HuH-7.5 (cell line): Measurements from ENCODE around the gene POP5.

Experiments used
- DNase-seq: peaks from one replicate; pipeline ENCODE4 v3.0.0; 2011; ENCODE audit warnings: low spot score

POP5 gene

GRCh38 chr12:120588948-120589930, 8.0 kb upstream of the POP5 start:
- no peak for DNase-seq

GRCh38 chr12:120588371-120588770, 7.2 kb upstream of the POP5 start:
- no peak for DNase-seq

DNA sequence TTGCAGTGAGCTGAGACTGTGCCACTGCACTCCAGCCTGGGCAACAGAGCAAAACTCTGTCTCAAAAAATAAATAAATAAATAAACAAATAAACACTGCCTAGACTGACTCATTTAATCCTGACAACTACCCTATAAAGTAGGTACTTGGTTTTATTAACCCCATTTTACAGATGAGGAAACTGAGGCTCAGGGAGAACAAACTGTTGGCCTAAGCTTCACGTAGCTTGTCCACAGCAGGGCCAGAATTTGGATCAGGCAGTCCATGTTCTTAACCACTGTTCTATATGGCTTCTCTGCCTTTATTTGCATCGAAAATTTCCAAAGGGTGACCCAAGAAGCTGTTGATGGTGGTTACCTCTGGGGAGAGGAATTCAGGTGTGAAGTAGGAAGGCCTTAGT, 5.7 kb upstream of the POP5 start:
- no peak for DNase-seq

DNA sequence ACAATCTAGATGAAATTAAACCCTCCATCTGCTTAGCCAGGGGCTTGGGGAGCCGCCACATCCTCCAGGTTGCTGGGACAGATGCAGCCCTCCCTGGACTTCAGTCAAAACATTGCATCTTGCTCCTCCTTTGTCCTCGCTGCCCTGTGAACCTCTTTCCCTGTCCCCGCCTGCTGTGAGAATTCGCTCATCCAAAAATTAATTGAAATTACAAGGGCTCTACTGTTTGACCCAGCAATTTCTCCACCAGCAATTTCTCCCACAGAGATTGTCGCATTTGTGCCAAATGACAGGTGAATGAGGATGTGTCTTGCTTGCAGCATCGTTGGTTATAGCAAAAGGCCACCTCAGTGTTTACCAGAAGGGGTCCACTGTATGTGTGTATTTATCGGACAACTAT, 5.0 kb upstream of the POP5 start:
- DNase-seq = no peak

DNA sequence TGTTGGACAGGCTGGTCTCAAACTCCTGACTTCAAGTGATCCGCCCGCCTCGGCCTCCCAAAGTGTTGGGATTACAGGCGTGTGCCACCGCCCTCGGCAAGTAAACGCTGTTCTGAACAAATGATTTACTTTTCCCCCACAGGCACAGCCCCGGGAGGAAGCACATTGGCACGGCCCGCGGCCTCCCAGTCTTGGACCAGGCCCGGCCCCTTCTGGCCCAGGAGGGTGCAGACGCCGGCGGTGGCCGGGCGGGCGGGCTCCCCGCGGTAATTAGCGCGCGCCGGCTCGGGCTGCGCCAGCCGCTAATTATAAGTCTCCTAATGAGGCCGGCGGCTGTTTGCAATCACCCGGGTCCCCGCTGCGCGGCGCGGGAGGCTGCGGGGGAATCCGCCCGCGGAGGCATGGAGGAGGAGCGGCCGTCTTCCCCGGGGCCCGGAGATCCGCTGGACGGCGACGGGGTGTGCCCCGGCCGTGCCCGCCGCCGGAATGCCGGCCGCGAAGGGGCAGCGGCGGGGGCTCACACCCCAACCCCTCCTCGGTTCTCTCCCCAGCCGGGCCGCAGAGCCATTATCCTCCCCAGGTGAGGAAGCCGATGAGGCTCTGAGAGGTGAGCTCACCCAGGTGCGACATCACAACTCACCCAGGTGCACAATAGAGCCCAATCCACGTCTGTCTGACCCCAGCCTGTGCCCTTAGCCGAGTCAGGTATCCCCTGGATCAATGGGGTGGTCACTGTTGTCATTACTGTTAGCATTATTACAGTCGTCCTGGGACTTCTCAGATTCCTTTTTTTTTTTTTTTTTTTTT, 3.3 kb upstream of the POP5 start:
- DNase-seq = peak; percentile 22

DNA sequence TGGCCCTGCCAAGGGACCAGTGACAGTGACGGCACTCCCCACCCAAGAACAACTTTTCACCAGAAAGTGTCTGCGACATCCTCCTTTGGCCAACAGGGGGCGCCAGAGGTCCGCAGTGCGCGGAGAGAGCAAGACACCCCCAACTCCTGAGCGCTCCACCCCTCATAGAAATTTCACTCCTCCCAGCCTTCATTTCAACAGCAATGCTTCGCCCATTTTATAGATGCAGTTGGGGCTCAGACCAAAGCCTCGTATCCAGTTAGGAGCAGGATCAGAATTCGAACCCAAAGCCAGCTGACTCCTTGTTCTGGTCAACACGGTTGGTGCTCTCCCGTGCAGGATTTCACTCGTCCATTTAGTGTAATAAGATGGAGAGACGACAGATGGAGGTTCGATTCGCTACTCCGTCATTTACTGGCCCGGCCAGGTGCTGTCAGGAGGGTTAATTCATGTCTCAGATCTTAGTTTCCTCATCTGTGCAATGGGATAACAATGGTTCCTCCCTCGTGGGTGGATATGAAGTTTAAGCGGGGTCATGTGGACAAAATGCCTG, 2.4 kb upstream of the POP5 start:
- peak; percentile 49 for DNase-seq

DNA sequence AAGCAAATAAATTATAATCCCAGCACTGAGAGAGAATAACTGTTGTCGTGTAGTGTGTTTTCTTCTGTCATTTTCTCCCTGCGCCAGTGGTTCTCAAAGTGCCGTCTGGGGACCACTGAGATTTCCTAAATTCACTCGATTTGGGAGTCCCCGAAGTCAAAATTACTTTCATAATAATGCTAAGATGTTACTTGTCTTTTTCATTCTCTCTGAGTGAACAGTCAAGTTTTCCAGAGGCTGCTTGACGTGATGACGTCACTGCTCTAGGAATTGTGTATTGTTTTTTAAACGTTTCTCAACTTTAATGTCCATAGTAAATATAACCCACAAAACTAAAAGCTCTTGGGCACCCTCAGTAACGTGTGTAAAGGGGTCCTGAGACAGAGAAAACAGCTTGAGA, 796 bp upstream of the POP5 start:
- no peak for DNase-seq

DNA sequence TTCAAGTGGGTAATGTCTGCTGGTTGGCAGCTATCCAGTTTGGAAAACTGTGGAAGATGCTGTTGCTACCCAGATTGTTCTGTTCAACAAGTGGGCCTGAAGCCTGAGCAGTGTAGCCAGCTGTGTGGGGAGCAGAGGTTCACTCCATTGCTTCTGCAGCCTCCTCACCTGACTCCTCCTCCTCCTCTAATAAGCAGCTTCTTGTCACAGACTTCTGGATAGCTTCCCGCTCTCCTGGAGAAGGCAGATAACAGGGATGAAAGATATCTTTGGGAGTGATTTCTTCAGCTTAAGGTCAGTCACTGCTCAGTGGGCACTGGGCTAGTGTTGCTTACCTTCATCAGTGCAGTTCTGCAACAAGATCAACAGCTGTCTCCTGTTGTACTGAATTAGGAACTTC, 2.0 kb downstream of the POP5 start:
- DNase-seq = no peak

DNA sequence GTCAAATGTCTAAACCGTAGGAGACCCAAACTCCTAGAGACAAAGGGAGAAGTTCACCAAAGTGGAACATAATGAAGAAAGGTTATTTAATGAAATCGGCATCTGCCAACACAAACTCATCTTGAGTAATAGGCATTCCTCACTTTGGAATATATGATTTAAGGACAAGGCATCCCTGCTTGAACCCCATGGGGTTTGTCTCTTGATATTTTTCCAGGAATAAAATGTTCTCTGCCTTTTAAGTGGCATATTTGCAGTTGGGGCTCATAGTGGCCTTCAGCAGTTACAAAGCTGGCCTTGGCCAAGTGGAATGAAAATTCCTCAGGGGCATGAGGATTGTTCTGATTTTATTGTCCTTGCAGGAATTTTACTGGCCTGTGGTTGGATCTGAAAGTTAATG, 7.1 kb downstream of the POP5 start:
- no peak for DNase-seq

DNA sequence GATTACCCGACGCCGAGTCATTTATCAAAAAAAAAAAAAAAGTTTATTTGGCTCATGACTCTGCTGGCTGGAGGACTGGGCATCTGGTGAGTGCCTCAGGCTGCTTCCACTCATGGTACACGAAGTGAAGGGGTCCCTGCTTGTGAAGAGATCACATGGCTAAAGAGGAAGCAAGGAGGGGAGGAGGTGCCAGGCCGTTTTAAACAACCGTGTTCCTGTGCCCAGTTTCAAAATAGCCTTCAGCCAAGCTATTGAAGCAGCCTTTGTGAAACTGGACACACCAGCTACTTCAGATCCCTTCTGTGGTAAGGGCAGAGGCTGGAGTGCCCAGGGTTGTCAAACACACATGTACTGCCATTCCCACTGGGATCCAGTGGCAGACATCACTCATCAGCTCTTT, 7.6 kb downstream of the POP5 start:
- DNase-seq = no peak

DNA sequence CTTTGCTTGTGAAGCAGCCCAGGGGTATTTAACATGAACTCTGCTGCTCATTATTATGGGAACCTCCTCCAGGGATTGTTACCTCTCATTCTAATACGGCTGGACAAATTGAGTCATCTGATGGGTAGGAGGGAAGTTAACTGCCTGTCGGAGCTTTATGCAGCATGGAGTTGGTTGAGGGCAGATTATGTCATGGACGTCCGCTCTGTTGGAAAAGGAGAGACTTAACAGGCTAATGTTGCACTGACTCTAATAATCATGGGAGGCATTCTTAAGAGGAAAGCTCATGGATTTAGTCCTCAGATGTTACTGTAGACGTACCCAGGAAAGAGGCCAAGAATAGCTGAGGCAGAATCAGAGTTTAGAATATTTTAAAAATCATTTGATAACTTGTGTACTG, 9.9 kb downstream of the POP5 start:
- DNase-seq = no peak

DNA sequence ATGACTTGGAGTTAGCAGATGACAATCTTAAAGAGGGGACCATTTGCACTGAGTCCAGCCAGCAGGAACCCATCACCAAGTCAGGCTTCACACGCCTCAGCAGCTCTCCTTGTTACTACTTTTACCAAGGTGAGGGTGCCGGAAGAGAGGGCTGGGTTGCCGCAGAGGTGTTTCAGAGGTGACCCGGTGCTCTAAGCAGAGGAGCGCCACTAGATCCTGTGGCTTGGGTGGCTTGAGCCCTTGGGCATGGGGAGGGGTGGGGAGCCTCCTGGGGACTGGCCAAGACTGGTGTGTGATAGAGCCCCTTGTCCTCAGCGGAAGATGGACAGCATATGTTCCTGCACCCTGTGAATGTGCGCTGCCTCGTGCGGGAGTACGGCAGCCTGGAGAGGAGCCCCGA, 17.7 kb downstream of the POP5 start:
- DNase-seq = no peak

- no peak for DNase-seq
Observed at GRCh38 chr12:120562906-120563305, 18.3 kb downstream of the POP5 start.

- DNase-seq = no peak
Observed at GRCh38 chr12:120557589-120557988, 23.6 kb downstream of the POP5 start.

DNA sequence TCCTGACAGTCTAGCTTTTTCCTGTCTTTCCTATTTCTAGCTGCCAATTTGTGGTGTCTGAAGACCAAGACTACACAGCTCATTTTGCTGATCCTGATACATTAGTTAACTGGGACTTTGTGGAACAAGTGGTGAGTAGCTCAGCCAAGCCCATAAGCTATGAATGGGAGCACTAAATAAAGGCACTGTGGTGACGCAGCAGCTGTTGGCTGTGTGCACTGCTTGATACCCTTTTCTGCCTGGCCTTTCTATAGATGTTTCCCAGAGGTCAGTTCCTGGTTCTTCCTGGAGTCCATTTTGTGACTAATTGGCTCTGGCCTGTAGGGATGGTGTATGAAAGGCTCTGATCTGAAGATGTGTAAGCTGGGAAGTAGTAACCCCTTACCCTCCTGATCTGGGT, 26.5 kb downstream of the POP5 start:
- DNase-seq = no peak

DNA sequence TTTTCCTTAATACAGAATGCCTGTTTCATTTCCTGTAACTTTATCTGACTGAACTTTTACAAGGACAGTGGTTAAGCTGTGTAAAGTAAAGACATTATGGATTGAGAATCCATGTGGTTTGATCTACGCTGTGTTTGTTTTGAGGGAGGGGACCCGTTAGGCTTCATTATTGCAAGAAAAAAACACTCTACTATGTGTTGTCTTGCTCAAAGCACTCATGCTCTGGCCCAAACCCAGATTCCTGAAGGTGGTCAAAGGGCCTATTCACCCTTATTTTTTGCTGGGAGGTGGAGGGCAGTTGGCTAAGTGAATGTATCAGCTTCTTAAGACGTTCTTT, 35.2 kb downstream of the POP5 start:
- DNase-seq = no peak

- DNase-seq = no peak
Observed at GRCh38 chr12:120544691-120545090, 36.5 kb downstream of the POP5 start.

DNA sequence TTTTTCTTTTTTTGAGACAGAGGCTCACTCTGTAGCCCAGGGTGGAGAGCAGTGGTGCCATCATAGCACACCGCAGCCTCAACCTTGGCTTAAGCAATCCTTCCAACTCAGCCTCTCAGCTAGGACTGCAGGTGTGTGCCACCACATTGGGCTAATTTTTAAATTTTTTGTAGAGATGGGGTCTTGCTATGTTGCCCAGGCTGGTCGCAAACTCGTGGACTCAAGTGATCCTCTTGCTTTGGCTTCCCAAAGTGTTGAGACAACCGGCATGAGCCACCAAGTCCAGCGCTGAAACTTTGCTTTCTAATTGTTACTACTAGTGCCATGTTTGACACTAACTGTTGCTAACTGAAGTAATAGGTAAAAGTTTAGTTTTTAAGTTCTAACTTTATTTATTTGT, 39.0 kb downstream of the POP5 start:
- DNase-seq = no peak

DNA sequence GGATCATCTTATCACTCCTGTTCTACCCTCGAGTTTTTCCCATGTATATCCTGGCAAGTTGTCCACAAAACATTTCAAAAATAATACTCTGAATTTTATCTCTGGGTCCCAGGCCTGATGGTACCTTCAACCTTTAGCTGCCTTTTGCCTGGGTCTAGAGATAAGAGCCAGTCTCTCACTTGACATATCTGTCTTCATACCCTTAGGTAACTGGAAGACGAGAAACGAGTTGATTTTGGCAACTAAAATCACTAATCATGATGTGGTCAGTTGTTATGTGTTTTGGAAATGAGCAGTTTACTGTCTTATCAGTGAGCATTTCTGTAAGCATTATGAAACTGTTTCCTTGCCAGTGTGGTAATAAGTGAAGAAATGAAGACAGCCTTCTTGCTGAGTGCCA, 40.8 kb downstream of the POP5 start:
- no peak for DNase-seq

GRCh38 chr12:120539303-120539702, 41.9 kb downstream of the POP5 start:
- no peak for DNase-seq

DNA sequence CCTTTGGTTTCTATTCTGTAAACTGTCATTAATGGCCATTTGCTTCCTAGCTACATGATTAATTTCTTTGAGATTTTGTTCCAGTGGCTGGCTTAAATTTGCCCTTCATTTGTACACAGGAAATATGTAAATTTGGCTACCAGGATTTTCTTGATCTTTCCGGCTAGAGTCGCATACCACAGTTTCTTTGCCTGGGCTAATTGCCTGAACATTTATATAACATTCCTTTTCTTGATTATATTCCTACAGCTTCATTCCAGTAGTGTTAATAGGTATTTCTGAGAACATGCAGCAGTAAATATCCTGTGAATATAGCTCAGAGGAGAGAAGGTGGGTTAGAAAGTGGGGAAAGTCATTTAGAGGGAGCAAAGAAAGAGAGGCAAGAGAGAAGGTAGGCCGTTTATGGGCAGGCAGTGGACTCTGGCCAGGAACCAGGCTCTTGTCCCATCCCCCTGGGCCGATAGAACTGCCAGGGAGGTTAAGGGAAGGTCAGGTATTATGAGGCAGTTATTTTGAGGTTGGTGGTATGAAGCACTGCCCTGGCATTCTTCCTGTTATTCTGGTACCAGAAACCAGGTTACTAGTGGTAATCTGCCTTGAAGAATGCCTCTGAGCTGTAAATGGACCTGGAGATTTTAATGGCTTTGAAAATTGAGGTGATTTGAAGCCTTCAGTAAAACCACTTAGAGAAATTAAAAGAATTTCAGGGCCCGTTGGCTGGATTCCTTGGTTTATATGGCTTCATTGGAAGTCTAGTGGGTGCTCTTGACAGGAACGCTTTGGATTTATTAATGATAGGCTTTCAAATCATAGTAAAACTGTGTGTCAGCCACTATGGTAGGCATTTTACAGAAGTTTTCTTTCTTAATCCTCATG, 42.7 kb downstream of the POP5 start:
- peak; percentile 44 for DNase-seq

- DNase-seq = no peak
Observed at GRCh38 chr12:120537856-120538220, 43.4 kb downstream of the POP5 start.
